ENCODE data around the gene TM9SF1. TPM values are rescaled to one million over a fixed set of nuclear protein-coding genes. Genes with fewer than 3 reads are reported as not detected.
A peak's percentile ranks its signal among the peaks of the same experiment; 100 is the strongest.

TM9SF1 gene
- total RNA-seq, 1 donor, result 13.6 TPM

GRCh38 chr14:24160499-24160849 is 34.8 kb downstream of the TM9SF1 start:
- H3K4me3 ChIP-seq (ENCODE audit: low read length), result no peak overlapping the region
- no peaks in the 10 kb centered on the region for H3K27me3 ChIP-seq (ENCODE audit: insufficient read depth, low read length)
- no peaks in the 10 kb centered on the region for H3K9me3 ChIP-seq (ENCODE audit: low read depth, low read length)
- H3K4me1 ChIP-seq (ENCODE audit: insufficient read depth, low read length), result peaks cover 49% of the 10 kb centered on the region

- Histone ChIP-seq H3K4me3 (ENCODE audit: low read length) (no peak overlapping the region), H3K27me3 (ENCODE audit: insufficient read depth, low read length) (no peaks in the 10 kb centered on the region), H3K9me3 (ENCODE audit: low read depth, low read length) (no peaks in the 10 kb centered on the region), H3K4me1 (ENCODE audit: insufficient read depth, low read length) (peaks cover 43% of the 10 kb centered on the region)
Measured at GRCh38 chr14:24159777-24160498, 35.3 kb downstream of the TM9SF1 start.

GRCh38 chr14:24157331-24157730 is 37.9 kb downstream of the TM9SF1 start:
- no peaks in the 10 kb centered on the region for H3K9me3 ChIP-seq (ENCODE audit: low read depth, low read length)
- no peak overlapping the region for H3K4me3 ChIP-seq (ENCODE audit: low read length)
- no peaks in the 10 kb centered on the region for H3K27me3 ChIP-seq (ENCODE audit: insufficient read depth, low read length)
- peaks cover 17% of the 10 kb centered on the region for H3K4me1 ChIP-seq (ENCODE audit: insufficient read depth, low read length)

- Histone ChIP-seq H3K4me1 (ENCODE audit: insufficient read depth, low read length) (peaks cover 12% of the 10 kb centered on the region), H3K4me3 (ENCODE audit: low read length) (no peak overlapping the region), H3K27me3 (ENCODE audit: insufficient read depth, low read length) (no peaks in the 10 kb centered on the region), H3K9me3 (ENCODE audit: low read depth, low read length) (no peaks in the 10 kb centered on the region)
Measured at GRCh38 chr14:24156840-24157239, 38.4 kb downstream of the TM9SF1 start.

- Histone ChIP-seq H3K27me3 (ENCODE audit: insufficient read depth, low read length) (no peaks in the 10 kb centered on the region), H3K4me3 (ENCODE audit: low read length) (no peak overlapping the region), H3K4me1 (ENCODE audit: insufficient read depth, low read length) (peaks cover 4% of the 10 kb centered on the region), H3K9me3 (ENCODE audit: low read depth, low read length) (no peaks in the 10 kb centered on the region)
Measured at GRCh38 chr14:24155100-24155499, 40.1 kb downstream of the TM9SF1 start.

GRCh38 chr14:24151404-24152080 is 43.7 kb downstream of the TM9SF1 start:
- peaks cover 23% of the 10 kb centered on the region for H3K4me1 ChIP-seq (ENCODE audit: insufficient read depth, low read length)
- no peak overlapping the region for H3K4me3 ChIP-seq (ENCODE audit: low read length)
- no peaks in the 10 kb centered on the region for H3K9me3 ChIP-seq (ENCODE audit: low read depth, low read length)
- H3K27me3 ChIP-seq (ENCODE audit: insufficient read depth, low read length), result no peaks in the 10 kb centered on the region

GRCh38 chr14:24150993-24151392 is 44.2 kb downstream of the TM9SF1 start:
- Histone ChIP-seq H3K4me3 (ENCODE audit: low read length) (no peak overlapping the region), H3K9me3 (ENCODE audit: low read depth, low read length) (no peaks in the 10 kb centered on the region), H3K27me3 (ENCODE audit: insufficient read depth, low read length) (no peaks in the 10 kb centered on the region), H3K4me1 (ENCODE audit: insufficient read depth, low read length) (peaks cover 25% of the 10 kb centered on the region)

- Histone ChIP-seq H3K4me1 (ENCODE audit: insufficient read depth, low read length) (peaks cover 29% of the 10 kb centered on the region), H3K27me3 (ENCODE audit: insufficient read depth, low read length) (no peaks in the 10 kb centered on the region), H3K9me3 (ENCODE audit: low read depth, low read length) (no peaks in the 10 kb centered on the region), H3K4me3 (ENCODE audit: low read length) (no peak overlapping the region)
Measured at GRCh38 chr14:24150567-24150966, 44.7 kb downstream of the TM9SF1 start.

- Histone ChIP-seq H3K27me3 (ENCODE audit: insufficient read depth, low read length) (no peaks in the 10 kb centered on the region), H3K4me3 (ENCODE audit: low read length) (no peak overlapping the region), H3K9me3 (ENCODE audit: low read depth, low read length) (no peaks in the 10 kb centered on the region), H3K4me1 (ENCODE audit: insufficient read depth, low read length) (peaks cover 34% of the 10 kb centered on the region)
Measured at GRCh38 chr14:24150061-24150460, 45.2 kb downstream of the TM9SF1 start.

GRCh38 chr14:24149302-24149969 is 45.8 kb downstream of the TM9SF1 start:
- H3K27me3 ChIP-seq (ENCODE audit: insufficient read depth, low read length), result no peaks in the 10 kb centered on the region
- peaks cover 40% of the 10 kb centered on the region for H3K4me1 ChIP-seq (ENCODE audit: insufficient read depth, low read length)
- no peaks in the 10 kb centered on the region for H3K9me3 ChIP-seq (ENCODE audit: low read depth, low read length)
- no peak overlapping the region for H3K4me3 ChIP-seq (ENCODE audit: low read length)

GRCh38 chr14:24147761-24148428 is 47.3 kb downstream of the TM9SF1 start:
- H3K9me3 ChIP-seq (ENCODE audit: low read depth, low read length), result no peaks in the 10 kb centered on the region
- peak overlapping the region; percentile 94 for H3K4me3 ChIP-seq (ENCODE audit: low read length)
- peaks cover 40% of the 10 kb centered on the region for H3K4me1 ChIP-seq (ENCODE audit: insufficient read depth, low read length)

GRCh38 chr14:24146978-24147760 is 48.1 kb downstream of the TM9SF1 start, which contains the start of gene RNF31:
Gene RNF31 (plus strand): TSS chr14:24147498. CDS start chr14:24147699, 201 bp downstream.
- no peaks in the 10 kb centered on the region for H3K9me3 ChIP-seq (ENCODE audit: low read depth, low read length)
- no peaks in the 10 kb centered on the region for H3K27me3 ChIP-seq (ENCODE audit: insufficient read depth, low read length)
- H3K4me1 ChIP-seq (ENCODE audit: insufficient read depth, low read length), result peaks cover 42% of the 10 kb centered on the region
- peak within 1 kb of the TSS; percentile 94 for H3K4me3 ChIP-seq (ENCODE audit: low read length)

More at GRCh38 chr14:24147761-24148428, 47.3 kb downstream of the TM9SF1 start:
- no peaks in the 10 kb centered on the region for H3K27me3 ChIP-seq (ENCODE audit: insufficient read depth, low read length)

GRCh38 chr14:24146453-24146977 is 48.7 kb downstream of the TM9SF1 start, which contains the start of gene PSME2:
Gene PSME2 (minus strand): TSS chr14:24146610. CDS start chr14:24146581, 29 bp downstream.
- H3K27me3 ChIP-seq (ENCODE audit: insufficient read depth, low read length), result no peaks in the 10 kb centered on the region
- H3K4me3 ChIP-seq (ENCODE audit: low read length), result peak within 1 kb of the TSS; percentile 94
- H3K4me1 ChIP-seq (ENCODE audit: insufficient read depth, low read length), result peaks cover 47% of the 10 kb centered on the region
- no peaks in the 10 kb centered on the region for H3K9me3 ChIP-seq (ENCODE audit: low read depth, low read length)

Measured in mononuclear cell (primary cell).